Natural killer cell (primary cell): ENCODE data around the gene COL25A1. TPM values are rescaled to one million over a fixed set of nuclear protein-coding genes. Genes with fewer than 3 reads are reported as not detected.

Experiments used
- ATAC-seq, 3 donors: fragments of 150-1000 bp in 2 of 3; fragments of 200-7000 bp in 1 of 3; cut with Tn5 transposase; 1 replicate in 1 of 3; 2 replicates in 2 of 3; pipeline ENCODE4 v1.10.0; 2021; ENCODE audit warnings: mild to moderate bottlenecking in 2 of 3, moderate library complexity in 2 of 3
- DNase-seq, 2 donors: peaks; one replicate each; pipeline versions ENCODE4 v3.0.0 to v3.0.0-alpha.2; 2013 to 2021; ENCODE audit warnings: mixed read lengths in 1 of 2
- H3K27ac ChIP-seq: one replicate; pipeline ENCODE4 v1.5.1; 2013; ENCODE audit warnings: mild to moderate bottlenecking, low read length
- H3K27me3 ChIP-seq: one replicate; pipeline ENCODE4 v1.6.1; 2013; ENCODE audit warnings: low read length; ENCODE audit not compliant: control insufficient read depth, insufficient read depth
- H3K36me3 ChIP-seq: one replicate; pipeline ENCODE4 v1.6.1; 2013; ENCODE audit warnings: low read length; ENCODE audit not compliant: control insufficient read depth, insufficient read depth
- H3K4me1 ChIP-seq: one replicate; pipeline ENCODE4 v1.6.1; 2013; ENCODE audit warnings: low read length; ENCODE audit not compliant: control insufficient read depth, insufficient read depth
- H3K4me3 ChIP-seq: one replicate; pipeline ENCODE4 v1.5.1; 2013; ENCODE audit warnings: low read length
- H3K9me3 ChIP-seq: one replicate; pipeline ENCODE4 v1.6.1; 2013; ENCODE audit warnings: low read length; ENCODE audit not compliant: control insufficient read depth, insufficient read depth
- H3K27ac Mint-ChIP-seq, 2 donors: one replicate each; pipeline ENCODE4 v1.8.0; 2022; ENCODE audit warnings: mild to moderate bottlenecking in 2 of 2, mixed read lengths in 2 of 2, moderate library complexity in 1 of 2
- H3K27me3 Mint-ChIP-seq, 2 donors: one replicate each; pipeline ENCODE4 v1.8.0; 2022; ENCODE audit warnings: low read depth in 2 of 2, mixed read lengths in 2 of 2
- H3K36me3 Mint-ChIP-seq: one replicate; pipeline ENCODE4 v1.8.0; 2022; ENCODE audit warnings: mixed read lengths
- H3K4me1 Mint-ChIP-seq, 2 donors: one replicate each; pipeline ENCODE4 v1.8.0; 2022; ENCODE audit warnings: mixed read lengths in 2 of 2
- H3K4me3 Mint-ChIP-seq: one replicate; pipeline ENCODE4 v1.8.0; 2022; ENCODE audit warnings: mild to moderate bottlenecking, moderate library complexity, mixed read lengths
- H3K9me3 Mint-ChIP-seq, 2 donors: one replicate each; pipeline ENCODE4 v1.8.0; 2022; ENCODE audit warnings: mixed read lengths in 2 of 2
- CTCF ChIP-seq: fragments of 200-600 bp; IDR thresholded peaks from one replicate; pipeline ENCODE4 v1.8.0; 2022; ENCODE audit warnings: antibody characterized with exemption
- WGBS: methylation state at CpG from one replicate; pipeline ENCODE4 v1.1.7; 2013; ENCODE audit warnings: missing lambda C conversion rate; ENCODE audit not compliant: insufficient coverage; 5-methylcytosine and 5-hydroxymethylcytosine counted together
- intact Hi-C: fragments of 100-400 bp; cut with micrococcal nuclease; formaldehyde crosslinking; loops from one replicate; pipeline ENCODE4 v1.14.2; 2022
- total RNA-seq, 4 donors: library from RNA; stranded (reverse); fragments of 120-200 nt in 1 of 4; gene quantifications; one replicate each; pipeline versions ENCODE4 v1.2.3 to v1.2.4, GENCODE V29; 2013 to 2022

Gene COL25A1
- total RNA-seq, 3 donors from 2014 or later (not counting 1 experiment from before 2014, with no cell fraction given) = 0.08 TPM; not detected in 2

- no CpG with 5 or more reads among the region's 2 CpGs for WGBS
- no peaks in the 10 kb centered on the region for H3K27me3 Mint-ChIP-seq
Observed at GRCh38 chr4:108946237-108946636, 356.2 kb downstream of the COL25A1 start.

GRCh38 chr4:108943976-108944591 is 358.4 kb downstream of the COL25A1 start:
- Mint-ChIP-seq H3K27ac (no peak overlapping the region), H3K4me3 (no peak overlapping the region), H3K4me1 (no peaks in the 10 kb centered on the region), H3K27me3 (no peaks in the 10 kb centered on the region), H3K36me3 (no peaks in the 10 kb centered on the region), H3K9me3 (peaks cover 0 to 2% of the 10 kb centered on the region in 2 donors)
- DNase-seq (no peak), ATAC-seq (no peak)
- H3K4me3 ChIP-seq = no peak overlapping the region
- no peak for TF ChIP-seq CTCF
- 96% methylated on average over 3 of the region's 4 CpGs for WGBS
- H3K27ac ChIP-seq = no peak overlapping the region
- intact Hi-C loops = no loop called here
- no peaks in the 10 kb centered on the region for H3K4me1 ChIP-seq
- no peaks in the 10 kb centered on the region for H3K9me3 ChIP-seq
- no peaks in the 10 kb centered on the region for H3K27me3 ChIP-seq
- no peaks in the 10 kb centered on the region for H3K36me3 ChIP-seq

More at GRCh38 chr4:108946237-108946636, 356.2 kb downstream of the COL25A1 start:
- intact Hi-C loops = no loop called here
- Histone ChIP-seq H3K9me3 (no peaks in the 10 kb centered on the region), H3K4me3 (no peak overlapping the region), H3K27me3 (no peaks in the 10 kb centered on the region), H3K36me3 (no peaks in the 10 kb centered on the region), H3K27ac (no peak overlapping the region), H3K4me1 (no peaks in the 10 kb centered on the region)
- no peak overlapping the region for H3K4me3 Mint-ChIP-seq
- H3K27ac Mint-ChIP-seq = no peak overlapping the region
- ATAC-seq (no peak), DNase-seq (no peak)
- no peaks in the 10 kb centered on the region for H3K4me1 Mint-ChIP-seq
- TF ChIP-seq CTCF = no peak
- H3K36me3 Mint-ChIP-seq = no peaks in the 10 kb centered on the region
- H3K9me3 Mint-ChIP-seq = peaks cover 0 to 4% of the 10 kb centered on the region in 2 donors

GRCh38 chr4:108943371-108943770 is 359.1 kb downstream of the COL25A1 start:
- no peak for ATAC-seq
- H3K27ac Mint-ChIP-seq = no peak overlapping the region

More at GRCh38 chr4:108943371-108943770, 359.1 kb downstream of the COL25A1 start:
- Mint-ChIP-seq H3K4me3 (no peak overlapping the region), H3K4me1 (no peaks in the 10 kb centered on the region), H3K36me3 (no peaks in the 10 kb centered on the region), H3K27me3 (no peaks in the 10 kb centered on the region), H3K9me3 (peaks cover 0 to 2% of the 10 kb centered on the region in 2 donors)
- Histone ChIP-seq H3K4me3 (no peak overlapping the region), H3K27ac (no peak overlapping the region), H3K27me3 (no peaks in the 10 kb centered on the region), H3K4me1 (no peaks in the 10 kb centered on the region), H3K9me3 (no peaks in the 10 kb centered on the region), H3K36me3 (no peaks in the 10 kb centered on the region)
- intact Hi-C loops = no loop called here
- no peak for TF ChIP-seq CTCF
- DNase-seq = no peak
- no CpG with 5 or more reads among the region's 3 CpGs for WGBS
